K562 (cell line): ENCODE measurements around the gene KCNH2. TPM values are rescaled to one million over a fixed set of nuclear protein-coding genes. Genes with fewer than 3 reads are reported as not detected.

Source experiments
- CEBPB ChIP-seq: fragments of 450-650 bp; IDR thresholded peaks from 2 replicates; pipeline ENCODE4 v1.6.1; 2016; ENCODE audit warnings: missing genetic modification characterization, missing compliant biosample characterization
- CLOCK ChIP-seq: fragments of 250-450 bp; sonication (Bioruptor Pico); IDR thresholded peaks from 2 replicates; pipeline ENCODE4 v1.4.0; 2020; ENCODE audit warnings: mild to moderate bottlenecking, moderate library complexity, borderline replicate concordance
- CTCFL ChIP-seq: IDR thresholded peaks from 2 replicates; pipeline ENCODE4 v1.6.1; 2011; ENCODE audit warnings: borderline replicate concordance, low read depth, mild to moderate bottlenecking, moderate library complexity, low read length; ENCODE audit not compliant: insufficient read depth, poor library complexity, severe bottlenecking
- ERF ChIP-seq: fragments of 450-650 bp; formaldehyde crosslinking; IDR thresholded peaks from 2 replicates; pipeline ENCODE4 v1.4.0; 2020; ENCODE audit warnings: mild to moderate bottlenecking, mixed read lengths
- MCM2 ChIP-seq: fragments of 450-650 bp; IDR thresholded peaks from 2 replicates; pipeline ENCODE4 v1.6.1; 2017; ENCODE audit warnings: low read depth, mild to moderate bottlenecking
- NFYB ChIP-seq: IDR thresholded peaks from 2 replicates; pipeline ENCODE4 v1.6.1; 2011; ENCODE audit warnings: mild to moderate bottlenecking, moderate library complexity; ENCODE audit not compliant: insufficient read length; ENCODE audit errors: extremely low read depth
- SIN3B ChIP-seq: fragments of 450-650 bp; IDR thresholded peaks from 2 replicates; pipeline ENCODE4 v1.6.1; 2017; ENCODE audit warnings: low read depth, mild to moderate bottlenecking, moderate library complexity
- TFE3 ChIP-seq: fragments of 450-650 bp; formaldehyde crosslinking; IDR thresholded peaks from 2 replicates; pipeline ENCODE4 v1.4.0; 2020; ENCODE audit warnings: mild to moderate bottlenecking, mixed read lengths
- USF2 ChIP-seq: sonication (generic); formaldehyde crosslinking; IDR thresholded peaks from 2 replicates; pipeline ENCODE4 v1.5.0; 2020; ENCODE audit warnings: missing genetic modification reagents
- ZNF398 ChIP-seq: fragments of 250-450 bp; sonication (Bioruptor Pico); IDR thresholded peaks from 2 replicates; pipeline ENCODE4 v1.8.0; 2021; ENCODE audit warnings: moderate library complexity, mild to moderate bottlenecking, inconsistent platforms
- polyA plus RNA-seq, 8 experiments: library from polyadenylated mRNA; depleted of rRNA in 4 of 8; stranded (reverse) in 5 of 8; unstranded in 3 of 8; fragments of >200 nt; fragmentation: Nextera tagmentation in 2 of 8; fragmentation: Illumina TruSeq in 1 of 8; extraction: Ambion mirVana in 2 of 8; extraction: Trizol in 1 of 8; gene quantifications; 2 replicates each; pipeline versions ENCODE4 v1.2.1 to v1.2.3, GENCODE V29; 2011 to 2014; ENCODE audit warnings: inconsistent platforms in 1 of 8, missing spikeins in 1 of 8
- total RNA-seq, 7 experiments: library from RNA; depleted of rRNA in 6 of 7; stranded (reverse); fragments of >200 nt in 6 of 7; fragmentation: Illumina TruSeq in 2 of 7; extraction: Trizol in 2 of 7; gene quantifications; 2 replicates each; pipeline versions ENCODE4 v1.2.1 to v1.2.3, GENCODE V29; 2011 to 2021; ENCODE audit warnings: low replicate concordance in 1 of 7

KCNH2 gene
- total and polyA plus RNA-seq, 9 of the 15 experiments (the other 6 are each of a cell fraction or from before 2014, with no cell fraction given), result 18.1 to 368 (median 218) TPM

GRCh38 chr7:150962553-150963399 lies 15.3 kb downstream of the KCNH2 start (continued):
- TF ChIP-seq USF2 (no peak), CLOCK (peak; percentile 66; the same call in 1 of the 2 replicates), CTCFL (no peak), TFE3 (CRISPR knock-in tag) (no peak), ZNF398 (CRISPR knock-in tag) (0 out of 2 replicates have a peak, but pooled peaks have one; percentile 24), NFYB (no peak), ERF (no peak; the same call in 1 of the 2 replicates), MCM2 (no peak), SIN3B (no peak), CEBPB (tag) (no peak)
